Stimulated activated CD4-positive, alpha-beta T cell treated with anti-CD3 and anti-CD28 coated beads, TNF-alpha, amount 100 ng/mL, for 4 hours (primary cell): Measurements from ENCODE around the gene CYP27A1.

ENCODE experiments used
- DNase-seq, 3 experiments: peaks; one replicate each; pipeline ENCODE4 v3.0.0-alpha.2; 2020; ENCODE audit warnings: low read depth in 3 of 3

Gene CYP27A1

GRCh38 chr2:218811382-218811781 is 29.4 kb downstream of the CYP27A1 start:
- no peak for DNase-seq

- DNase-seq: no peak
These were observed 30.3 kb downstream of the CYP27A1 start for GRCh38 chr2:218812096-218812815.

- no peak for DNase-seq
These were observed 30.9 kb downstream of the CYP27A1 start for GRCh38 chr2:218812861-218813260.

- DNase-seq: no peak
These were observed 32.0 kb downstream of the CYP27A1 start for GRCh38 chr2:218813771-218814460.

GRCh38 chr2:218814540-218815243 is 32.7 kb downstream of the CYP27A1 start:
- DNase-seq: no peak

GRCh38 chr2:218815244-218815637 is 33.3 kb downstream of the CYP27A1 start:
- no peak for DNase-seq

- DNase-seq: no peak
These were observed 33.7 kb downstream of the CYP27A1 start for GRCh38 chr2:218815649-218816048.

GRCh38 chr2:218816561-218817011 is 34.6 kb downstream of the CYP27A1 start:
- DNase-seq: no peak

GRCh38 chr2:218819093-218819492 is 37.1 kb downstream of the CYP27A1 start:
- no peak for DNase-seq

GRCh38 chr2:218820746-218821369 is 38.9 kb downstream of the CYP27A1 start:
- DNase-seq: no peak

- DNase-seq: no peak
These were observed 39.8 kb downstream of the CYP27A1 start for GRCh38 chr2:218821605-218822211.

- no peak for DNase-seq
These were observed 40.7 kb downstream of the CYP27A1 start for GRCh38 chr2:218822622-218823021.

- DNase-seq: no peak
These were observed 41.4 kb downstream of the CYP27A1 start for GRCh38 chr2:218823196-218823855.

GRCh38 chr2:218824004-218824403 is 42.1 kb downstream of the CYP27A1 start:
- no peak for DNase-seq

GRCh38 chr2:218826791-218827190 is 44.8 kb downstream of the CYP27A1 start:
- no peak for DNase-seq

GRCh38 chr2:218827701-218828476 is 45.9 kb downstream of the CYP27A1 start:
- DNase-seq: no peak

- no peak for DNase-seq
These were observed 46.5 kb downstream of the CYP27A1 start for GRCh38 chr2:218828477-218828778.

GRCh38 chr2:218829868-218830451 is 48.0 kb downstream of the CYP27A1 start:
- no peak for DNase-seq

- no peak for DNase-seq
These were observed 48.8 kb downstream of the CYP27A1 start for GRCh38 chr2:218830526-218831306.
